Esophagus muscularis mucosa (tissue), 4 donors: ENCODE results near the gene C16orf95. TPM values are rescaled to one million over a fixed set of nuclear protein-coding genes. Genes with fewer than 3 reads are reported as not detected.

ENCODE experiments used
- DNase-seq: peaks from one replicate; pipeline ENCODE4 v3.0.0-alpha.2; 2017; ENCODE audit errors: extremely low spot score
- H3K27ac ChIP-seq, 4 donors: fragments of 200-600 bp; sonication (generic); replicated peaks in 1 of 4; 1 replicate in 3 of 4; 2 replicates in 1 of 4; pipeline ENCODE4 v1.5.1; 2016 to 2019; ENCODE audit warnings: mild to moderate bottlenecking in 1 of 4
- H3K27me3 ChIP-seq, 4 donors: fragments of 200-600 bp; sonication (generic); one replicate each; pipeline versions ENCODE4 v1.5.1 to v1.6.0; 2016 to 2019
- H3K36me3 ChIP-seq, 4 donors: fragments of 200-600 bp; sonication (generic); one replicate each; pipeline ENCODE4 v1.5.1; 2016 to 2019
- H3K4me1 ChIP-seq, 4 donors: fragments of 200-600 bp; sonication (generic); one replicate each; pipeline ENCODE4 v1.5.1; 2016 to 2019
- H3K4me3 ChIP-seq, 4 donors: fragments of 200-600 bp; sonication (generic); 1 replicate in 2 of 4; 2 replicates in 2 of 4; pipeline ENCODE4 v1.5.1; 2016 to 2019; ENCODE audit warnings: mild to moderate bottlenecking in 4 of 4, moderate library complexity in 1 of 4
- H3K9me3 ChIP-seq, 4 donors: fragments of 200-600 bp; sonication (generic); 1 replicate in 3 of 4; 2 replicates in 1 of 4; pipeline ENCODE4 v1.5.1; 2016 to 2019
- EP300 ChIP-seq: sonication (generic); formaldehyde crosslinking; IDR thresholded peaks from one replicate; pipeline ENCODE4 v1.6.1; 2017; ENCODE audit warnings: antibody characterized with exemption
- POLR2A ChIP-seq: fragments of 450-650 bp; IDR thresholded peaks from one replicate; pipeline ENCODE4 v1.6.1; 2017; ENCODE audit warnings: antibody characterized with exemption, moderate library complexity, mild to moderate bottlenecking, low read depth
- POLR2AphosphoS5 ChIP-seq, 2 donors: sonication (generic); formaldehyde crosslinking; IDR thresholded peaks; one replicate each; pipeline ENCODE4 v1.6.1; 2017; ENCODE audit warnings: antibody characterized with exemption in 2 of 2
- WGBS: methylation state at CpG from one replicate; pipeline ENCODE4 v1.1.5; 2018; 5-methylcytosine and 5-hydroxymethylcytosine counted together
- intact Hi-C: fragments of 100-400 bp; cut with DNase I; formaldehyde crosslinking; loops from one replicate; pipeline ENCODE4 v1.15.1; 2023
- small RNA-seq, 3 donors: library from RNA; depleted of rRNA; stranded (forward); fragments of <200 nt; gene quantifications; one replicate each; pipeline ENCODE3, GENCODE V24; 2016
- total RNA-seq, 4 donors: library from RNA; depleted of rRNA; stranded (reverse); fragments of >200 nt; gene quantifications; one replicate each; pipeline versions ENCODE4 v1.1.0 to v1.2.1, GENCODE V29; 2016
- TF ChIP-seq, protein P1 (sequence below), 3 experiments: fragments of 200-600 bp in 2 of 3; fragments of 450-650 bp in 1 of 3; sonication (generic) in 2 of 3; IDR thresholded peaks; one replicate each; pipeline ENCODE4 v1.5.1; 2017 to 2019; ENCODE audit warnings: antibody characterized with exemption in 3 of 3, mild to moderate bottlenecking in 2 of 3, moderate library complexity in 1 of 3

Gene C16orf95
- total RNA-seq, 4 donors from 2014 or later, result 0.50 to 3.2 (median 1.8) TPM

DNA sequence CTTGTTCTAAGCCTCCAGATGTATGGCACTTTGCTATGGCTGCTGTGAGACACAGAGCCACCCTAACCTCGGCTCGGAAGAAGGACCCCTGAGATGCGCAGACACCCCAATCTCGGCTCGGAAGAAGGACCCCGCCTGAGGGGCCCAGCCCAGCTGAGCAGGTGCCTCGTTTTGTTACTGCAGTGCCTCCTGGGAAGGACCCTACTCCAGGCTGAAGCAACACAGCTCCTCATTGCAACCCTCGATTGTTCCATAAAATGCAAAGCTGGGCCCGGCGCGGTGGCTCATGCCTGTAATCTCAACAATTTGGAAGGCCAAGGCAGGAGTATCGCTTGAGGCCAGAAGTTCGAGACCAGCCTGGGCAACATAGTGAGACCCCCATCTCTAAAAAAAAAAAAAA, 61.3 kb downstream of the C16orf95 start:
- TF ChIP-seq POLR2A (no peak), POLR2AphosphoS5 (IDR thresholded peaks at IDR 0.05) (no peak), EP300 (no peak)
- TF ChIP-seq, protein P1, sequence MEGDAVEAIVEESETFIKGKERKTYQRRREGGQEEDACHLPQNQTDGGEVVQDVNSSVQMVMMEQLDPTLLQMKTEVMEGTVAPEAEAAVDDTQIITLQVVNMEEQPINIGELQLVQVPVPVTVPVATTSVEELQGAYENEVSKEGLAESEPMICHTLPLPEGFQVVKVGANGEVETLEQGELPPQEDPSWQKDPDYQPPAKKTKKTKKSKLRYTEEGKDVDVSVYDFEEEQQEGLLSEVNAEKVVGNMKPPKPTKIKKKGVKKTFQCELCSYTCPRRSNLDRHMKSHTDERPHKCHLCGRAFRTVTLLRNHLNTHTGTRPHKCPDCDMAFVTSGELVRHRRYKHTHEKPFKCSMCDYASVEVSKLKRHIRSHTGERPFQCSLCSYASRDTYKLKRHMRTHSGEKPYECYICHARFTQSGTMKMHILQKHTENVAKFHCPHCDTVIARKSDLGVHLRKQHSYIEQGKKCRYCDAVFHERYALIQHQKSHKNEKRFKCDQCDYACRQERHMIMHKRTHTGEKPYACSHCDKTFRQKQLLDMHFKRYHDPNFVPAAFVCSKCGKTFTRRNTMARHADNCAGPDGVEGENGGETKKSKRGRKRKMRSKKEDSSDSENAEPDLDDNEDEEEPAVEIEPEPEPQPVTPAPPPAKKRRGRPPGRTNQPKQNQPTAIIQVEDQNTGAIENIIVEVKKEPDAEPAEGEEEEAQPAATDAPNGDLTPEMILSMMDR (IDR thresholded peaks at IDR 0.05), result no peak
- Histone ChIP-seq H3K27me3 (no peaks in the 10 kb centered on the region), H3K9me3 (no peaks in the 10 kb centered on the region), H3K4me1 (no peaks in the 10 kb centered on the region), H3K27ac (no peak overlapping the region), H3K4me3 (no peak overlapping the region), H3K36me3 (no peaks in the 10 kb centered on the region)
- intact Hi-C loops, result no loop called here
- WGBS, result 98% methylated on average over 6 of the region's 13 CpGs
- no peak for DNase-seq

DNA sequence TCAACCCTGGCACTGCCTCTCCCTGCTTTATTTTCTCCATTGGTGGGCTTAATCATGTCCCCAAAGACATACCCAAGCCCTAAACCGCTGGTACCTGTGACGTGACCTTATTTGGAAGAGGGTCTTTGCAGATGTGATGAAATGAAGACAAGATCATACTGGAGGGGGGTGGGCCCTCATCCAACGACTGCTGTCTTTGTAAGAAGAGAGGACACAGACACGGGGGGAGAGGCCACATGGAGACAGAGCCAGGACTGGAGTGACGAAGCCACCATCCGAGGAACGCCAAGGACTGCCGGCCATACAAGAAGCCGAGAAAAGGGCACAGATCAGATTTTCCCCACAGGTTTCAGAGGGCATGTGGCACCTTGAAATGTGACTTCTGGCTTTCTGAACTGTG, 62.5 kb downstream of the C16orf95 start:
- intact Hi-C loops, result no loop called here
- no peak overlapping the region for H3K4me3 ChIP-seq
- H3K27ac ChIP-seq, result no peak overlapping the region
- H3K4me1 ChIP-seq, result no peaks in the 10 kb centered on the region
- H3K36me3 ChIP-seq, result no peaks in the 10 kb centered on the region
- H3K27me3 ChIP-seq, result no peaks in the 10 kb centered on the region
- DNase-seq, result no peak
- no peaks in the 10 kb centered on the region for H3K9me3 ChIP-seq
- TF ChIP-seq EP300 (no peak), POLR2AphosphoS5 (IDR thresholded peaks at IDR 0.05) (no peak), POLR2A (no peak)
- TF ChIP-seq, protein P1 (IDR thresholded peaks at IDR 0.05), result no peak
- WGBS, result 93% methylated on average over 9 of the region's 9 CpGs

DNA sequence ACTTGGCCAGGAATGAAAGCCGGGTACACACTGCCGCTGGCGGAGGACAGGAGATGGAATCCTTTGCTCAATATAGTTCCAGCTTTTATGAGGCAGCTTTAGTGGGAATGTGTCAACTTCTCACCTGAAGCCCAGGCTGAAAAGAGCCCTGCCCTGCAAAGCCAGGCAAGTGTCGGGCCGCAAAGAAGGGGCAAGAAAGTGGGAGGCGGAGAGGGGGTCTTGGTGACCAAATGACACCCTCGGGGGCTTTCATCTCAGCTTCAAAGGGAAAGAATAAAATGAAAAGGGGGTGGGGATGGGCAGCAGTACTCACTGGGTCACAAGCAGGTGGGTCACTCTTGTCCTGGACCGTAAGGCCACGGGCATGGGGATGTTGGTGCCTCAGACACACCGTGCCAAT, 62.9 kb downstream of the C16orf95 start:
- 89% methylated on average over 10 of the region's 10 CpGs for WGBS
- no peaks in the 10 kb centered on the region for H3K9me3 ChIP-seq
- no peak for DNase-seq

DNA sequence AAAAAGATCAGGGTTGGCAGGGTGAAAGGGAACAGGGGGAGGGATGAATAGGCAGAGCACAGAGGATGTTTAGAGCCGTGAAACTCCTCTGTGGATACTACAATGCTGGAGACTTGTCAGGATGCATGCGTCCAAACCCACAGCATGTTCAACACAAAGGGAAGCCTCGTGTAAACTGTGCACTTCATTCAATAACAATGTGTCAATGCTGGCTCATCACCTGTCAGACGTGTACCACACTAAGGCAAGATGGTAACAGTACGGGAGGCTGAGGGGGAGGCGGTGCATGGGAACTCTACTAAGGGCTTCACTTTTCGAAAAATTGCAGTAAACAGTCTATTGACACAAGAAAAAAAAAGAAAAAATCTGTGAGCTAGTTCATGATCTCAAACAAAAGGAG, 63.7 kb downstream of the C16orf95 start:
- TF ChIP-seq POLR2AphosphoS5 (IDR thresholded peaks at IDR 0.05) (no peak), EP300 (no peak), POLR2A (no peak)
- Histone ChIP-seq H3K4me3 (no peak overlapping the region), H3K4me1 (no peaks in the 10 kb centered on the region), H3K9me3 (no peaks in the 10 kb centered on the region), H3K27me3 (peaks cover 0 to under 1% (median 0%) of the 10 kb centered on the region in 4 donors), H3K27ac (no peak overlapping the region), H3K36me3 (no peaks in the 10 kb centered on the region)
- WGBS, result 60% methylated on average over 7 of the region's 7 CpGs
- intact Hi-C loops, result no loop called here
- DNase-seq, result no peak

More for the DNA sequence above, 62.9 kb downstream of the C16orf95 start:
- no peak for TF ChIP-seq POLR2AphosphoS5 (IDR thresholded peaks at IDR 0.05)
- TF ChIP-seq POLR2A, result no peak
- TF ChIP-seq, protein P1 (IDR thresholded peaks at IDR 0.05), result no peak
- TF ChIP-seq EP300, result no peak
- intact Hi-C loops, result no loop called here
- no peak overlapping the region for H3K27ac ChIP-seq
- no peaks in the 10 kb centered on the region for H3K27me3 ChIP-seq
- no peaks in the 10 kb centered on the region for H3K36me3 ChIP-seq
- no peak overlapping the region for H3K4me3 ChIP-seq
- no peaks in the 10 kb centered on the region for H3K4me1 ChIP-seq

Small RNAs within 50 kb of the gene (small RNA-seq; reads per million reads assigned to genes)
- gene AC010531.2, result 0 reads per million in 3 donors

Other genes starting within 250 kb of the C16orf95 start
- 100 to 1,000 TPM in 2 of 4 donors, 10 to 100 TPM in 2; 68.8 to 173 (median 102) TPM for gene FBXO31, start 66.4 kb upstream of the C16orf95 start, total RNA-seq
- 10 to 100 TPM; 49.4 to 70.6 (median 57.9) TPM for gene MAP1LC3B, start 74.9 kb upstream of the C16orf95 start, total RNA-seq
- 10 to 100 TPM; 12.9 to 24.7 (median 18.6) TPM for gene ZCCHC14, start 175.6 kb upstream of the C16orf95 start, total RNA-seq